Lower lobe of right lung (tissue), 2 donors: ENCODE measurements around the gene ABCB8. TPM values are rescaled to one million over a fixed set of nuclear protein-coding genes. Genes with fewer than 3 reads are reported as not detected.

Experiments
- ATAC-seq, 2 donors: fragments of 200-7000 bp; cut with Tn5 transposase; one replicate each; pipeline ENCODE4 v1.9.1; 2020 to 2022; ENCODE audit warnings: mild to moderate bottlenecking in 2 of 2, moderate library complexity in 2 of 2
- DNase-seq: peaks from one replicate; pipeline ENCODE4 v3.0.0-alpha.2; 2020
- H3K27ac ChIP-seq: fragments of 200-600 bp; one replicate; pipeline ENCODE4 v1.8.0; 2022
- H3K27me3 ChIP-seq: fragments of 200-600 bp; one replicate; pipeline ENCODE4 v1.8.0; 2022; ENCODE audit warnings: low read depth
- H3K36me3 ChIP-seq: fragments of 200-600 bp; one replicate; pipeline ENCODE4 v1.8.0; 2022; ENCODE audit warnings: mild to moderate bottlenecking
- H3K4me1 ChIP-seq: fragments of 200-600 bp; one replicate; pipeline ENCODE4 v1.8.0; 2022
- H3K4me3 ChIP-seq: fragments of 200-600 bp; one replicate; pipeline ENCODE4 v1.8.0; 2022; ENCODE audit warnings: mild to moderate bottlenecking
- H3K9me3 ChIP-seq: fragments of 200-600 bp; one replicate; pipeline ENCODE4 v1.8.0; 2022
- CTCF ChIP-seq: fragments of 200-600 bp; IDR thresholded peaks from one replicate; pipeline ENCODE4 v1.8.0; 2022; ENCODE audit warnings: antibody characterized with exemption, mild to moderate bottlenecking
- intact Hi-C: fragments of 100-400 bp; cut with DNase I; formaldehyde crosslinking; loops from one replicate; pipeline ENCODE4 v1.11.0; 2022
- total RNA-seq: library from RNA; stranded (reverse); fragmentation: NEBNext Ultra II Directional; extraction: Animal tissue kit (Norgen Biotek cat#: 25700); gene quantifications from one replicate; pipeline ENCODE4 v1.2.1, GENCODE V29; 2021
- donor health status: DM: no; HTN: yes; CAD: no; lungs with severe emphysema.

The ABCB8 gene
- total RNA-seq, 1 donor from 2014 or later, result 42.4 TPM

- H3K36me3 ChIP-seq, result no peaks in the 10 kb centered on the region
- H3K27me3 ChIP-seq, result peaks cover 25% of the 10 kb centered on the region
These were observed 15.3 kb upstream of the ABCB8 start for GRCh38 chr7:151012911-151013347.

GRCh38 chr7:151013356-151013732 lies 14.9 kb upstream of the ABCB8 start:
- intact Hi-C loops, result no loop called here
- Histone ChIP-seq H3K4me3 (peak overlapping the region; percentile 46), H3K4me1 (peaks cover 50% of the 10 kb centered on the region), H3K27ac (no peak overlapping the region), H3K27me3 (peaks cover 29% of the 10 kb centered on the region), H3K36me3 (no peaks in the 10 kb centered on the region), H3K9me3 (no peaks in the 10 kb centered on the region)
- no peak for ATAC-seq
- TF ChIP-seq CTCF, result no peak
- peak; percentile 46 for DNase-seq

More at GRCh38 chr7:151012911-151013347, 15.3 kb upstream of the ABCB8 start:
- DNase-seq, result no peak
- Histone ChIP-seq H3K4me3 (no peak overlapping the region), H3K9me3 (no peaks in the 10 kb centered on the region), H3K27ac (no peak overlapping the region), H3K4me1 (peaks cover 50% of the 10 kb centered on the region)
- peak in 1 of 2 donors; percentile 41 for ATAC-seq
- peak; percentile 36 for TF ChIP-seq CTCF
- intact Hi-C loops, result no loop called here

GRCh38 chr7:151013733-151014497 lies 14.3 kb upstream of the ABCB8 start:
- Histone ChIP-seq H3K27ac (peak overlapping the region; percentile 36), H3K36me3 (no peaks in the 10 kb centered on the region), H3K27me3 (peaks cover 34% of the 10 kb centered on the region), H3K9me3 (no peaks in the 10 kb centered on the region), H3K4me3 (peak overlapping the region; percentile 46), H3K4me1 (peaks cover 49% of the 10 kb centered on the region)
- ATAC-seq (peak; percentile 15 to 44), DNase-seq (peak; percentile 83)
- TF ChIP-seq CTCF, result no peak
- intact Hi-C loops, result no loop called here

- H3K27me3 ChIP-seq, result peaks cover 44% of the 10 kb centered on the region
These were observed 13.3 kb upstream of the ABCB8 start for GRCh38 chr7:151014950-151015349.

GRCh38 chr7:151015967-151016366 lies 12.3 kb upstream of the ABCB8 start:
- DNase-seq (no peak), ATAC-seq (no peak)
- Histone ChIP-seq H3K27me3 (peaks cover 44% of the 10 kb centered on the region), H3K36me3 (no peaks in the 10 kb centered on the region), H3K4me1 (peaks cover 34% of the 10 kb centered on the region), H3K4me3 (no peak overlapping the region), H3K27ac (no peak overlapping the region), H3K9me3 (no peaks in the 10 kb centered on the region)
- no peak for TF ChIP-seq CTCF
- intact Hi-C loops, result no loop called here

More at GRCh38 chr7:151014950-151015349, 13.3 kb upstream of the ABCB8 start:
- no peaks in the 10 kb centered on the region for H3K9me3 ChIP-seq
- peaks cover 45% of the 10 kb centered on the region for H3K4me1 ChIP-seq
- no peaks in the 10 kb centered on the region for H3K36me3 ChIP-seq
- TF ChIP-seq CTCF, result no peak
- ATAC-seq, result no peak
- no peak overlapping the region for H3K4me3 ChIP-seq
- H3K27ac ChIP-seq, result no peak overlapping the region
- intact Hi-C loops, result no loop called here
- DNase-seq, result no peak
